ENCODE measurements around the gene OPRL1. TPM values are rescaled to one million over a fixed set of nuclear protein-coding genes. Genes with fewer than 3 reads are reported as not detected.
"Not testable (repeated sequence)": the region's sequence is repeated elsewhere in the genome, so short reads cannot be mapped to it uniquely, and the experiment has no call there.

The OPRL1 gene
- total RNA-seq, 1 donor from 2014 or later, result 1.1 TPM

- DNase-seq (ENCODE audit: low read depth), result peak; percentile 62
Observed at GRCh38 chr20:64083378-64083803, 3.5 kb downstream of the OPRL1 start.

GRCh38 chr20:64083804-64084684, 4.2 kb downstream of the OPRL1 start, which contains the start of gene LKAAEAR1:
TSS of gene LKAAEAR1 (minus strand) at chr20:64084398. CDS start at chr20:64084219, 179 bp downstream.
- no peak for DNase-seq (ENCODE audit: low read depth)

- no peak for DNase-seq (ENCODE audit: low read depth)
Observed at GRCh38 chr20:64084685-64085152, 4.8 kb downstream of the OPRL1 start.

GRCh38 chr20:64086801-64087200, 6.9 kb downstream of the OPRL1 start:
- DNase-seq (ENCODE audit: low read depth), result no peak

GRCh38 chr20:64087226-64087825, 7.4 kb downstream of the OPRL1 start:
- not testable (repeated sequence) for DNase-seq (ENCODE audit: low read depth)

- not testable (repeated sequence) for DNase-seq (ENCODE audit: low read depth)
Observed at GRCh38 chr20:64088586-64088985, 8.7 kb downstream of the OPRL1 start.

- DNase-seq (ENCODE audit: low read depth), result no peak
Observed at GRCh38 chr20:64090165-64090564, 10.3 kb downstream of the OPRL1 start.

- DNase-seq (ENCODE audit: low read depth), result no peak
Observed at GRCh38 chr20:64091340-64091739, 11.5 kb downstream of the OPRL1 start.

- DNase-seq (ENCODE audit: low read depth), result no peak
Observed at GRCh38 chr20:64091770-64092169, 11.9 kb downstream of the OPRL1 start.

GRCh38 chr20:64092258-64093012, 12.6 kb downstream of the OPRL1 start:
- no peak for DNase-seq (ENCODE audit: low read depth)

- DNase-seq (ENCODE audit: low read depth), result no peak
Observed at GRCh38 chr20:64093013-64093503, 13.2 kb downstream of the OPRL1 start.

- DNase-seq (ENCODE audit: low read depth), result no peak
Observed at GRCh38 chr20:64095455-64095854, 15.6 kb downstream of the OPRL1 start.

GRCh38 chr20:64095927-64096326, 16.0 kb downstream of the OPRL1 start:
- no peak for DNase-seq (ENCODE audit: low read depth)

- no peak for DNase-seq (ENCODE audit: low read depth)
Observed at GRCh38 chr20:64096535-64096934, 16.7 kb downstream of the OPRL1 start.

GRCh38 chr20:64098471-64099013, 18.7 kb downstream of the OPRL1 start:
- DNase-seq (ENCODE audit: low read depth), result no peak

- peak; percentile 60 for DNase-seq (ENCODE audit: low read depth)
Observed at GRCh38 chr20:64099086-64099786, 19.4 kb downstream of the OPRL1 start.

- no peak for DNase-seq (ENCODE audit: low read depth)
Observed at GRCh38 chr20:64099880-64100565, 20.1 kb downstream of the OPRL1 start.

- DNase-seq (ENCODE audit: low read depth), result no peak
Observed at GRCh38 chr20:64100566-64100888, 20.6 kb downstream of the OPRL1 start.

GRCh38 chr20:64100946-64101688, 21.2 kb downstream of the OPRL1 start:
- no peak for DNase-seq (ENCODE audit: low read depth)

Data from myocyte (in vitro differentiated cells).